ENCODE results near the gene LARGE1. TPM values are rescaled to one million over a fixed set of nuclear protein-coding genes. Genes with fewer than 3 reads are reported as not detected.

The LARGE1 gene
- total RNA-seq, 1 donor from 2014 or later, result 0.16 TPM

GRCh38 chr22:33600595-33600994, 319.7 kb downstream of the LARGE1 start:
- intact Hi-C loops (cut with micrococcal nuclease), result no loop called here

GRCh38 chr22:33600113-33600512, 320.2 kb downstream of the LARGE1 start:
- intact Hi-C loops (cut with micrococcal nuclease), result no loop called here

GRCh38 chr22:33599596-33599995, 320.7 kb downstream of the LARGE1 start:
- intact Hi-C loops (cut with micrococcal nuclease), result no loop called here

GRCh38 chr22:33598821-33599220, 321.5 kb downstream of the LARGE1 start:
- intact Hi-C loops (cut with micrococcal nuclease), result no loop called here

- intact Hi-C loops (cut with micrococcal nuclease), result no loop called here
These were observed 322.8 kb downstream of the LARGE1 start for GRCh38 chr22:33597274-33597985.

GRCh38 chr22:33593818-33594217, 326.5 kb downstream of the LARGE1 start:
- intact Hi-C loops (cut with micrococcal nuclease), result no loop called here

- intact Hi-C loops (cut with micrococcal nuclease), result no loop called here
These were observed 328.3 kb downstream of the LARGE1 start for GRCh38 chr22:33591946-33592345.

- intact Hi-C loops (cut with micrococcal nuclease), result no loop called here
These were observed 331.0 kb downstream of the LARGE1 start for GRCh38 chr22:33589297-33589696.

GRCh38 chr22:33588860-33589259, 331.4 kb downstream of the LARGE1 start:
- intact Hi-C loops (cut with micrococcal nuclease), result no loop called here

GRCh38 chr22:33584152-33584551, 336.1 kb downstream of the LARGE1 start:
- intact Hi-C loops (cut with micrococcal nuclease), result no loop called here

GRCh38 chr22:33582822-33583400, 337.4 kb downstream of the LARGE1 start:
- intact Hi-C loops (cut with micrococcal nuclease), result no loop called here

- intact Hi-C loops (cut with micrococcal nuclease), result no loop called here
These were observed 340.0 kb downstream of the LARGE1 start for GRCh38 chr22:33580310-33580709.

- intact Hi-C loops (cut with micrococcal nuclease), result loop anchor here (5.0 kb wide), 1 partner anchor 277 kb away; no protein-coding TSS in a partner anchor
These were observed 340.7 kb downstream of the LARGE1 start for GRCh38 chr22:33579448-33580093.

GRCh38 chr22:33578752-33579151, 341.5 kb downstream of the LARGE1 start:
- intact Hi-C loops (cut with micrococcal nuclease), result loop anchor here (5.0 kb wide), 1 partner anchor 276 kb away; no protein-coding TSS in a partner anchor

GRCh38 chr22:33577862-33578411, 342.3 kb downstream of the LARGE1 start:
- intact Hi-C loops (cut with micrococcal nuclease), result loop anchor here (5.0 kb wide), 1 partner anchor 276 kb away; no protein-coding TSS in a partner anchor

- intact Hi-C loops (cut with micrococcal nuclease), result loop anchor here (5.0 kb wide), 1 partner anchor 274 kb away; no protein-coding TSS in a partner anchor
These were observed 344.1 kb downstream of the LARGE1 start for GRCh38 chr22:33576205-33576604.

GRCh38 chr22:33575771-33576170, 344.5 kb downstream of the LARGE1 start:
- intact Hi-C loops (cut with micrococcal nuclease), result loop anchor here (5.0 kb wide), 1 partner anchor 273 kb away; no protein-coding TSS in a partner anchor

- intact Hi-C loops (cut with micrococcal nuclease), result loop anchor here (5.0 kb wide), 1 partner anchor 273 kb away; no protein-coding TSS in a partner anchor
These were observed 345.2 kb downstream of the LARGE1 start for GRCh38 chr22:33575041-33575440.

GRCh38 chr22:33573479-33573878, 346.8 kb downstream of the LARGE1 start:
- intact Hi-C loops (cut with micrococcal nuclease), result no loop called here

GRCh38 chr22:33572086-33572485, 348.2 kb downstream of the LARGE1 start:
- intact Hi-C loops (cut with micrococcal nuclease), result no loop called here

GRCh38 chr22:33570110-33570509, 350.2 kb downstream of the LARGE1 start:
- intact Hi-C loops (cut with micrococcal nuclease), result no loop called here

- intact Hi-C loops (cut with micrococcal nuclease), result no loop called here
These were observed 350.7 kb downstream of the LARGE1 start for GRCh38 chr22:33569559-33569958.

All from T-helper 2 cell treated with Interferon-gamma antibody and Interleukin-4, amounts not matched to agents 100 ng/mL and 5 ng/mL, for 36 hours (primary cell).